Muscle of leg (tissue), 11 donors: Measurements from ENCODE around the gene RNF214. TPM values are rescaled to one million over a fixed set of nuclear protein-coding genes. Genes with fewer than 3 reads are reported as not detected.

Experiments
- DNase-seq: peaks from one replicate; pipeline ENCODE4 v3.0.0; 2013
- H3K27ac ChIP-seq: one replicate; pipeline ENCODE4 v1.5.1; 2013; ENCODE audit warnings: mild to moderate bottlenecking, low read length, control low read depth
- H3K27me3 ChIP-seq: one replicate; pipeline ENCODE4 v1.6.1; 2013; ENCODE audit warnings: low read length; ENCODE audit not compliant: control insufficient read depth, insufficient read depth
- H3K36me3 ChIP-seq: one replicate; pipeline ENCODE4 v1.6.1; 2013; ENCODE audit warnings: low read length; ENCODE audit not compliant: control insufficient read depth, insufficient read depth
- H3K4me1 ChIP-seq: one replicate; pipeline ENCODE4 v1.6.1; 2013; ENCODE audit warnings: low read length; ENCODE audit not compliant: control insufficient read depth, insufficient read depth
- H3K4me3 ChIP-seq: one replicate; pipeline ENCODE4 v1.5.1; 2013; ENCODE audit warnings: low read length, control low read depth
- H3K9me3 ChIP-seq: replicated peaks from 2 replicates; pipeline ENCODE4 v1.6.1; 2013; ENCODE audit warnings: low read depth, low read length; ENCODE audit not compliant: control insufficient read depth
- WGBS: methylation state at CpG from one replicate; pipeline ENCODE4 v1.1.5; 2013; ENCODE audit warnings: missing lambda C conversion rate; ENCODE audit not compliant: insufficient coverage; 5-methylcytosine and 5-hydroxymethylcytosine counted together
- polyA plus RNA-seq, 8 donors: library from polyadenylated mRNA; unstranded; fragments of 120-200 nt; gene quantifications; one replicate each; pipeline versions ENCODE4 v1.2.1 to v1.2.3, GENCODE V29; 2013; ENCODE audit warnings: inconsistent platforms in 1 of 8, low replicate concordance in 1 of 8; ENCODE audit not compliant: insufficient read length in 8 of 8, insufficient read depth in 1 of 8
- total RNA-seq: library from RNA; stranded (reverse); fragments of 120-200 nt; gene quantifications from one replicate; pipeline ENCODE4 v1.2.4, GENCODE V29; 2013

Gene RNF214
- total and polyA plus RNA-seq, 9 donors, result 11.0 to 19.4 (median 16.9) TPM

DNA sequence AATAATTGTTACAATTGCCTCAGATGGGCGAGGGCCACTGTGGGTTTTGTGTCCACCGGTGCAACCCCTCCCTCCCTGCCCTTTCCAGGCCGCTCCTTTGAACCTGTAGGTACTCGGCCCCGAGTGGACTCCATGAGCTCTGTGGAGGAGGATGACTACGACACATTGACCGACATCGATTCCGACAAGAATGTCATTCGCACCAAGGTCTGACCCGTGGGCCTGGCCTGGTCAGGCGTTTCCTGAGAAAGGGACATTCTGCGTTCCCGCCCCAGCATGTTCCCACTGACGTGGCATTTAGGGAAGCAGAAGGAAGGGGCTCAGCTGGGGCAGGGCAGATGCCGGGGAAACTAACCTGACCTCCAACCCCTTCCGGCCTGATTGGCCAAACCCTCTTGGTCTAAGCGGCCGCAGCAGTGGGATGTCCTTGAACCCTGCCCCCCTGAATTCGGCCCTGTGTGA lies 43.8 kb upstream of the RNF214 start:
- H3K4me3 ChIP-seq, result no peak overlapping the region
- H3K4me1 ChIP-seq, result no peaks in the 10 kb centered on the region
- peak; percentile 21 for DNase-seq
- no peaks in the 10 kb centered on the region for H3K9me3 ChIP-seq
- 80% methylated on average over 16 of the region's 20 CpGs for WGBS
- no peaks in the 10 kb centered on the region for H3K27me3 ChIP-seq
- H3K36me3 ChIP-seq, result peaks cover 84% of the 10 kb centered on the region
- no peak overlapping the region for H3K27ac ChIP-seq

- no peaks in the 10 kb centered on the region for H3K27me3 ChIP-seq
- H3K27ac ChIP-seq, result no peak overlapping the region
- 94% methylated on average over 17 of the region's 22 CpGs for WGBS
- DNase-seq, result peak; percentile 72
- no peaks in the 10 kb centered on the region for H3K9me3 ChIP-seq
- H3K4me3 ChIP-seq, result no peak overlapping the region
- peaks cover 5% of the 10 kb centered on the region for H3K4me1 ChIP-seq
- H3K36me3 ChIP-seq, result peaks cover 83% of the 10 kb centered on the region
Observed at GRCh38 chr11:117189191-117189940, 43.1 kb upstream of the RNF214 start.

- H3K27ac ChIP-seq, result no peak overlapping the region
Observed at GRCh38 chr11:117189941-117190544, 42.4 kb upstream of the RNF214 start.

DNA sequence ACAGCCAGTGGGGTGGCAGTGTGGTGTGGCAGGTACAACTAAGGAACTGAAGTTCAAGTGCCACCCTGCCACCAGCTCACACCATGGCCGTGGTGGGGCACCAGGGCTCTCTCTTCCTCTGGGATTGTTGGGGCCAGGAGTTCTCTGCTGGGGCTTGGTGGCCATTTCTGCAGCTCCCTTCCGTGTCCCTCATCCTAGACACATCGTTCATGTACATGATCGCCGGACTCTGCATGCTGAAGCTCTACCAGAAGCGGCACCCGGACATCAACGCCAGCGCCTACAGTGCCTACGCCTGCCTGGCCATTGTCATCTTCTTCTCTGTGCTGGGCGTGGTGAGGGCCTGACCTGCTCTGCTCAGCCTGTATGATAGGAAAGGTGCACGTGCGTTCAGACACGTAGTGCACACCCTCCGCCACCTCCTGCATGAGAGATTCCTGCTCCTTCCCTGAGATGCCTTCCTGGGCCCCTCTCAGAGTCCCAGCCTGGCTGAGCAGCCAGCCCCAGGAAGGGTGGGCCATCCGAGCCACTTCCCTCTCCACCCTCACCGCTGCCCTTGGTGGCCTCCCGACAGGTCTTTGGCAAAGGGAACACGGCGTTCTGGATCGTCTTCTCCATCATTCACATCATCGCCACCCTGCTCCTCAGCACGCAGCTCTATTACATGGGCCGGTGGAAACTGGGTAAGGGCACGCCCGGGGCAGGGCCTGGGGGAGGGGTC lies 40.6 kb upstream of the RNF214 start:
- peaks cover 86% of the 10 kb centered on the region for H3K36me3 ChIP-seq
- DNase-seq, result no peak
- WGBS, result 93% methylated on average over 18 of the region's 26 CpGs

More at GRCh38 chr11:117189941-117190544, 42.4 kb upstream of the RNF214 start:
- no peak for DNase-seq
- 74% methylated on average over 7 of the region's 8 CpGs for WGBS
- Histone ChIP-seq H3K36me3 (peaks cover 82% of the 10 kb centered on the region), H3K4me3 (no peak overlapping the region), H3K9me3 (no peaks in the 10 kb centered on the region), H3K27me3 (no peaks in the 10 kb centered on the region), H3K4me1 (peaks cover 5% of the 10 kb centered on the region)

DNA sequence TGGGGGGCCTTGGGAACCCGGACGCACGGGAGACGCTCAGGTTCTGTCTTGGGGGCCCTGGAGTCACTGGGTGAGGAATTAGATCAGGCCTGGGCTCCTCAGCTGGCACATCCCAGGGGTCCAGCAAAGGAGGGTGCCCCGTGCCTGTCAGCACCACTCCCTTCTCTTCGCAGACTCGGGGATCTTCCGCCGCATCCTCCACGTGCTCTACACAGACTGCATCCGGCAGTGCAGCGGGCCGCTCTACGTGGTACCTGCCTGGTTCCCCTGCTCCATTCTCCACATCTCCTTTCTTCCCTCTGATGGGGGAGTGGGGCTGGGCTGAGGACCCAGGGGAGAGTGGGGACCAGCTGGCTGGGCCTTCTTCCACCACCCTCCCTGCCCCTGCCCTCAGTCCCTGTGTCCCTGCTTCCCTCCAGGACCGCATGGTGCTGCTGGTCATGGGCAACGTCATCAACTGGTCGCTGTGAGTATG lies 40.0 kb upstream of the RNF214 start:
- peaks cover 5% of the 10 kb centered on the region for H3K4me1 ChIP-seq
- H3K27me3 ChIP-seq, result no peaks in the 10 kb centered on the region
- WGBS, result 89% methylated on average over 7 of the region's 17 CpGs
- H3K36me3 ChIP-seq, result peaks cover 85% of the 10 kb centered on the region
- H3K4me3 ChIP-seq, result no peak overlapping the region
- no peak overlapping the region for H3K27ac ChIP-seq
- H3K9me3 ChIP-seq, result no peaks in the 10 kb centered on the region
- DNase-seq, result no peak

More for the DNA sequence above, 40.6 kb upstream of the RNF214 start:
- peaks cover 5% of the 10 kb centered on the region for H3K4me1 ChIP-seq
- no peak overlapping the region for H3K27ac ChIP-seq
- H3K9me3 ChIP-seq, result no peaks in the 10 kb centered on the region
- H3K4me3 ChIP-seq, result no peak overlapping the region
- H3K27me3 ChIP-seq, result no peaks in the 10 kb centered on the region

DNA sequence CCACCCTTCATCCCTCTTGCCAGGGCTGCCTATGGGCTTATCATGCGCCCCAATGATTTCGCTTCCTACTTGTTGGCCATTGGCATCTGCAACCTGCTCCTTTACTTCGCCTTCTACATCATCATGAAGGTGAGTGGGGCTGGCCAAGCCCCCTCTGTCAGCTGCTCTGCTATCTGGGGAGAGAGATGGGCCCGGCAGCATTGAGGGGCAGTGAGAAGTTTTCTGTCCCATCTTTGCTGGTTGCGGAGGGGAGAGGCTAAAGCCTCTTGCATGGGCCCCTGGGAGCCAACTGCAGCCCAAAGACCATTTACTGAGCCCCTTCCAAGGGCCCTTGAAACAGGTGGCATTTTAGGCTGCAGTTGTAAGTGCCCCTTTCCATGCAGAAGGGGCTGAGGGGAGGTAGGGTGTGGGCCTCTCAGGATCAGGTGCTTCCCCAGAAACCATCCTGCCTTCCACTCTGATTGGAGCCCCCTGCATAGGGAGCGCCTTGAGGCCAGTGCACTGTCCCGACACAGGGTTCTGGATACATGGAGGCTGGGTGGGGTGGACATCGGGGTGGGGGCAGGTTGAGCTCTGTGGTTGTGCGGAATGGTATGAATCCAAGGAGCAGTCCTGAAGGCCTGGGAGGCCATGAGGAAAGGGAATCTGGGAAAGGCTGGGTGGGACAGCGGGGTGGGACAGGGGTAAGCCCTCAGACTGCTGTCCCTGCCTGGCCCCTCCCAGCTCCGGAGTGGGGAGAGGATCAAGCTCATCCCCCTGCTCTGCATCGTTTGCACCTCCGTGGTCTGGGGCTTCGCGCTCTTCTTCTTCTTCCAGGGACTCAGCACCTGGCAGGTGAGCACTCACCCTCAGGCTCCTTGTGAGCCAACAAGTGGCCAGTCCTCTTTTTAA lies 39.1 kb upstream of the RNF214 start:
- 94% methylated on average over 10 of the region's 15 CpGs for WGBS
- no peaks in the 10 kb centered on the region for H3K27me3 ChIP-seq
- no peaks in the 10 kb centered on the region for H3K9me3 ChIP-seq
- H3K4me3 ChIP-seq, result no peak overlapping the region
- peaks cover 77% of the 10 kb centered on the region for H3K36me3 ChIP-seq
- no peak for DNase-seq
- no peak overlapping the region for H3K27ac ChIP-seq
- H3K4me1 ChIP-seq, result peaks cover 13% of the 10 kb centered on the region

DNA sequence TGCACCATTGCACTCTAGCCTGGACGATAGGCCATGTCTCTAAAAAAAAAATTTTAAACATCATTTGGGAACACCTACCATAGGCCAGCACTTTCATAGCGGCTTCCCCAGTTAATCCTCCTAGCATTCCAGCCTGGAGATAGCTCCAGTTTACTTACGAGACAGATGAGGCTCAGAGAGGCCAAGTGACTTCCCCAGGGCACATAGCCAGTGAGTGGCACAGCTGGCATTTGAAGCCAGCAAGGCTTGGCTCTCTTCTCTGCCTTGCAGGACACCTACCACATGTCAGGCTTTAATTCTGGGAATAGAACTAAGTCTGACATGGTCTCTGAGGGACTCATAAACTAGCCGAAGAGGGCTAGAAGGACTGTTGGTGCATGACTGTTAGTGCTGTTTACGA lies 38.2 kb upstream of the RNF214 start:
- H3K9me3 ChIP-seq, result no peaks in the 10 kb centered on the region
- peaks cover 22% of the 10 kb centered on the region for H3K4me1 ChIP-seq
- H3K4me3 ChIP-seq, result no peak overlapping the region
- no peak for DNase-seq
- WGBS, result 71% methylated on average over 5 of the region's 5 CpGs
- H3K36me3 ChIP-seq, result peaks cover 69% of the 10 kb centered on the region
- H3K27ac ChIP-seq, result no peak overlapping the region
- no peaks in the 10 kb centered on the region for H3K27me3 ChIP-seq

DNA sequence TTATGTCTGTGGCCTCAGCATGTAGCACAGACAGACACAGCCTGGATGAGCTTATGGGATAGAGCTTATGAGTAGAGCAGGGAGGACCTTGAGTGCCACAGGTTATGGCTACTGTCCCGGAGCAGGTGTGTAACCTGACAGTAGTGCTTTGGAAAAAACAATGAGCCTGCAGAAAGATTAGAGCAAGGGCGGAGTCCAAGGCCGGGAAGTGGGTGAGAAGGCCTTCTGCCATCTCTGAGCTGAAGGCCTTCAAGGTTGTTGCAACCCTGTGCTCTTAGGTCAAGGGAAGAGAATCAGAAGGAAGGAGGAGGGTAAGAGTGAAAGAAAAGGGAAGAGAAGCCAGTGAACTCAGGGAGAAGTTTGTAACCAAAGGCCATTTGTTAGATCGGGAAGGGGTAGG lies 37.2 kb upstream of the RNF214 start:
- Histone ChIP-seq H3K4me3 (no peak overlapping the region), H3K27ac (no peak overlapping the region), H3K27me3 (no peaks in the 10 kb centered on the region), H3K4me1 (peaks cover 32% of the 10 kb centered on the region), H3K9me3 (no peaks in the 10 kb centered on the region), H3K36me3 (peaks cover 59% of the 10 kb centered on the region)
- 89% methylated on average over 4 of the region's 4 CpGs for WGBS
- no peak for DNase-seq

DNA sequence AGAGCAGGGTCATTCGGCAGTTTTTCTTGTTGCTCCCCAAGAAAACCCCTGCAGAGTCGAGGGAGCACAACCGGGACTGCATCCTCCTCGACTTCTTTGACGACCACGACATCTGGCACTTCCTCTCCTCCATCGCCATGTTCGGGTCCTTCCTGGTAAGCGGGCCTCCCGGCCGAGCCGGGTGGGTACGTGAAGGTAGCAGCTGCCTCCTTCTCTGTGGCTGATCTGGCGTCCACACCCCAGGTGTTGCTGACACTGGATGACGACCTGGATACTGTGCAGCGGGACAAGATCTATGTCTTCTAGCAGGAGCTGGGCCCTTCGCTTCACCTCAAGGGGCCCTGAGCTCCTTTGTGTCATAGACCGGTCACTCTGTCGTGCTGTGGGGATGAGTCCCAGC lies 36.7 kb upstream of the RNF214 start:
- DNase-seq, result no peak
- H3K27me3 ChIP-seq, result no peaks in the 10 kb centered on the region
- H3K4me3 ChIP-seq, result no peak overlapping the region
- H3K4me1 ChIP-seq, result peaks cover 37% of the 10 kb centered on the region
- 94% methylated on average over 19 of the region's 19 CpGs for WGBS
- H3K36me3 ChIP-seq, result peaks cover 55% of the 10 kb centered on the region
- H3K9me3 ChIP-seq, result no peaks in the 10 kb centered on the region
- H3K27ac ChIP-seq, result no peak overlapping the region
